Progenitor cell of endocrine pancreas (in vitro differentiated cells): Measurements from ENCODE around the gene VWA5B1. TPM values are rescaled to one million over a fixed set of nuclear protein-coding genes. Genes with fewer than 3 reads are reported as not detected.
"Not testable (repeated sequence)": the region's sequence is repeated elsewhere in the genome, so short reads cannot be mapped to it uniquely, and the experiment has no call there.

Experiments
- DNase-seq: peaks from one replicate; pipeline ENCODE4 v3.0.0; 2021; ENCODE audit warnings: low spot score; ENCODE audit not compliant: unreplicated experiment
- H3K27ac Mint-ChIP-seq: 2 replicates; pipeline ENCODE4 v1.8.0; 2021; ENCODE audit warnings: mild to moderate bottlenecking, moderate library complexity, mixed read lengths
- H3K27me3 Mint-ChIP-seq: 2 replicates; pipeline ENCODE4 v1.8.0; 2021; ENCODE audit warnings: mixed read lengths
- H3K36me3 Mint-ChIP-seq: 2 replicates; pipeline ENCODE4 v1.8.0; 2022; ENCODE audit warnings: mixed read lengths; ENCODE audit not compliant: insufficient read depth
- H3K4me1 Mint-ChIP-seq: 2 replicates; pipeline ENCODE4 v1.8.0; 2021; ENCODE audit warnings: low read depth, mixed read lengths
- H3K4me3 Mint-ChIP-seq: 2 replicates; pipeline ENCODE4 v1.8.0; 2021; ENCODE audit warnings: low read depth, mild to moderate bottlenecking, moderate library complexity, mixed read lengths
- H3K9me3 Mint-ChIP-seq: 2 replicates; pipeline ENCODE4 v1.8.0; 2021; ENCODE audit warnings: low read depth, mixed read lengths
- total RNA-seq: library from RNA; stranded (reverse); gene quantifications from 2 replicates; pipeline ENCODE4 v1.2.1, GENCODE V29; 2021
- TF ChIP-seq, protein P1 (sequence below): fragments of 200-600 bp; sonication (generic); IDR thresholded peaks from one replicate; pipeline ENCODE4 v1.5.0; 2021; ENCODE audit warnings: antibody characterized with exemption, mild to moderate bottlenecking; ENCODE audit not compliant: unreplicated experiment

Gene VWA5B1
- total RNA-seq, 1 donor from 2014 or later = 0.19 TPM

DNA sequence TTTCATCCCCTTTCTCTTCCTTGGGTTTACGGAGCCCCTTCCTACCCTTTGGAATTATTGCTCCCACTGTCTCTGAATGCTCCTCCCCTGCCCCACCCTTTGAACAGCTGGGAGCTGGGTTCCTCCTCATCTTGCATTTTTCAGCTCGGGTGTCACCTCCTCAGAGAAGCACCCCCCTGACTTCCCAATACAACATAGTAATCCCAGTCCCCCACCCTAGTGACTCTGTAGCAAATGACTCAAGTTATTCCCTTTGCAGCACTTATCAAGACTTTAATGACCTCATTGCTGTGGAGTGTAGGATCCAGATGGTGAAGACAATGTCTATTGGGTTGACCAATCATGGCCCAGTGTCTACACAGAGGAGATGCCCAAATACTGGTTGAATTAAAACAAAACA is 8.9 kb upstream of the VWA5B1 start:
- H3K36me3 Mint-ChIP-seq = no peaks in the 10 kb centered on the region
- H3K27ac Mint-ChIP-seq = no peak overlapping the region

DNA sequence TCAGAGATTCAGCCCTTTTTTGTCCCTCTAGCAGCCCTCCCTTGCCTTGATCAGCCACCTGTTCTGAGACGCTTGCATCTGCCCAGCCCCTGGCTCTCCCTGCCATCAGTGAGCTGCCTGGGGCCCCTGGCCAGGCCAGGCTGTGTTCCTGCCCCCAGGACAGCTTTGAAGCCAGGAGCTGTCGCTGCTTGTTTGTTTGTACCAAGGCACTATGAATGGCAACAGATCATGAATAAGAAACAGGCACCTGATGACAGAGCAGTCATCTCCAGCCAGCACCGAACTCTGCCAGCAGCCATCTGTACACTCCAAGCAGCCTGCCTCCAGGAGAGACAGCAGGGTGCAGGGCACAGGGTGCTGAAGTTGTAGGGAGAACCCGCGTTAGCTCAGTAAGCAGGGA is 8.1 kb upstream of the VWA5B1 start:
- H3K9me3 Mint-ChIP-seq = peaks cover 7% of the 10 kb centered on the region
- no peak overlapping the region for H3K4me3 Mint-ChIP-seq
- peaks cover 27% of the 10 kb centered on the region for H3K27me3 Mint-ChIP-seq
- no peaks in the 10 kb centered on the region for H3K36me3 Mint-ChIP-seq
- no peak overlapping the region for H3K27ac Mint-ChIP-seq
- DNase-seq = no peak
- TF ChIP-seq, protein P1, sequence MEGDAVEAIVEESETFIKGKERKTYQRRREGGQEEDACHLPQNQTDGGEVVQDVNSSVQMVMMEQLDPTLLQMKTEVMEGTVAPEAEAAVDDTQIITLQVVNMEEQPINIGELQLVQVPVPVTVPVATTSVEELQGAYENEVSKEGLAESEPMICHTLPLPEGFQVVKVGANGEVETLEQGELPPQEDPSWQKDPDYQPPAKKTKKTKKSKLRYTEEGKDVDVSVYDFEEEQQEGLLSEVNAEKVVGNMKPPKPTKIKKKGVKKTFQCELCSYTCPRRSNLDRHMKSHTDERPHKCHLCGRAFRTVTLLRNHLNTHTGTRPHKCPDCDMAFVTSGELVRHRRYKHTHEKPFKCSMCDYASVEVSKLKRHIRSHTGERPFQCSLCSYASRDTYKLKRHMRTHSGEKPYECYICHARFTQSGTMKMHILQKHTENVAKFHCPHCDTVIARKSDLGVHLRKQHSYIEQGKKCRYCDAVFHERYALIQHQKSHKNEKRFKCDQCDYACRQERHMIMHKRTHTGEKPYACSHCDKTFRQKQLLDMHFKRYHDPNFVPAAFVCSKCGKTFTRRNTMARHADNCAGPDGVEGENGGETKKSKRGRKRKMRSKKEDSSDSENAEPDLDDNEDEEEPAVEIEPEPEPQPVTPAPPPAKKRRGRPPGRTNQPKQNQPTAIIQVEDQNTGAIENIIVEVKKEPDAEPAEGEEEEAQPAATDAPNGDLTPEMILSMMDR = no peak
- H3K4me1 Mint-ChIP-seq = peaks cover 1% of the 10 kb centered on the region

More for the DNA sequence above, 8.9 kb upstream of the VWA5B1 start:
- Mint-ChIP-seq H3K27me3 (peaks cover 27% of the 10 kb centered on the region), H3K4me3 (no peak overlapping the region), H3K9me3 (peaks cover 7% of the 10 kb centered on the region), H3K4me1 (peaks cover 1% of the 10 kb centered on the region)
- TF ChIP-seq, protein P1 = no peak
- DNase-seq = no peak

DNA sequence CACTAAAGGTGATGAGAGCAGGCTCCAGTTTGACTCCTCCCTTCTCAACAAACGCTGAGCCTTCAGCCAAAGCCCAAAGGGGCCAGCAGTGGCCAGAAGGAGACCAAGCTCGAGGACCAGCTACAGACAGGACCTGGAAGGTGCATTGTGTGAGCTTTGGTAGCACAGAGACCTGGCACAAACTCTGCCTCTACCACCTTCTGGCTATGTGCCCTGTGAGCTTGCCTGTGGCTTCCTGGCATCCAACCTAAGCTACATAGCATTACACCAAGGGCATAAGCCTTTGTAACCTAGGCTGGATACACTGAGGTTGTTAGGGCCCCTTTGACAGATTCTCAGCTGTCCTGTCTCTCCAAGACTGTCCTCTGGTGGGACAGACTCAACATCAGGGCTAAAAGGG is 6.6 kb upstream of the VWA5B1 start:
- H3K36me3 Mint-ChIP-seq = no peaks in the 10 kb centered on the region
- TF ChIP-seq, protein P1 = no peak
- no peak for DNase-seq
- H3K27ac Mint-ChIP-seq = no peak overlapping the region
- peaks cover 35% of the 10 kb centered on the region for H3K27me3 Mint-ChIP-seq
- H3K9me3 Mint-ChIP-seq = peaks cover 7% of the 10 kb centered on the region
- H3K4me1 Mint-ChIP-seq = no peaks in the 10 kb centered on the region
- H3K4me3 Mint-ChIP-seq = no peak overlapping the region

DNA sequence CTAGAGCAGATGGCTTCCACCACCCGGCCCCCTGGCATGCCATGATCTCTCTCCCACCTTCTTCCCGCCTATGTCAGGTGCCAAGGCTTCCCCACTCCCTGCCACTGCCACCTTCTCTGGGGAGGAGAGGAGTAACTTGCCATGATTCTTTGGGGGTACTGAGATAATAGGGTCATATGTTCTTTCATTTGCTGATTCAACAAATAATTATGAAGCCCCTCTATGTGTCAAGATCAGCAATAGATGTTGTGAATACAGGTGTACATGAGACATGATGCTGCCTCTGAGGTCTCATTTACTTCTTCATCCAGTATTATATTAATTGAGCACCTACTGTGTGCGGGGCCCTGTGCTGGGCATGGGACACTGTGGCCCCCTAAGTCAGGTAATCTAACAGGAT is 6.0 kb upstream of the VWA5B1 start:
- TF ChIP-seq, protein P1 = no peak
- no peak for DNase-seq
- H3K27ac Mint-ChIP-seq = no peak overlapping the region
- peaks cover 35% of the 10 kb centered on the region for H3K27me3 Mint-ChIP-seq
- H3K4me3 Mint-ChIP-seq = no peak overlapping the region
- no peaks in the 10 kb centered on the region for H3K36me3 Mint-ChIP-seq
- H3K9me3 Mint-ChIP-seq = peaks cover 7% of the 10 kb centered on the region
- no peaks in the 10 kb centered on the region for H3K4me1 Mint-ChIP-seq

DNA sequence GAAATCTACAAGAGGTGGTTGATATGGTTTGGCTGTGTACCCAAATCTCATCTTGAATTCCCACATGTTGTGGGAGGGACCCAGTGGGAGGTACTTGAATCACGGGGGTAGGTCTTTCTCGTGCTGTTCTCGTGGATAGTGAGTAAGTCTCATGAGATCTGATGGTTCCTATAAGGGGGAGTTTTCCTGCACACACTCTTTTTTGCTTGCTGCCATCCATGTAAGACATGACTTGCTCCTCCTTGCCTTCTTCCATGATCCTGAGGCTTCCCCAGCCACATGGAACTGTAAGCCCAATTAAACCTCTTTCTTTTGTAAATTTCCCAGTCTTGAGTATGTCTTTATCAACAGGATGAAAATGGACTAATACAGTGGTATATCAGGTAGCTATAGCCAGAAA is 5.2 kb upstream of the VWA5B1 start:
- Mint-ChIP-seq H3K4me1 (peaks cover 3% of the 10 kb centered on the region), H3K27ac (no peak overlapping the region), H3K36me3 (no peaks in the 10 kb centered on the region), H3K9me3 (peaks cover 7% of the 10 kb centered on the region), H3K27me3 (peaks cover 37% of the 10 kb centered on the region), H3K4me3 (no peak overlapping the region)
- TF ChIP-seq, protein P1 = no peak
- DNase-seq = no peak

DNA sequence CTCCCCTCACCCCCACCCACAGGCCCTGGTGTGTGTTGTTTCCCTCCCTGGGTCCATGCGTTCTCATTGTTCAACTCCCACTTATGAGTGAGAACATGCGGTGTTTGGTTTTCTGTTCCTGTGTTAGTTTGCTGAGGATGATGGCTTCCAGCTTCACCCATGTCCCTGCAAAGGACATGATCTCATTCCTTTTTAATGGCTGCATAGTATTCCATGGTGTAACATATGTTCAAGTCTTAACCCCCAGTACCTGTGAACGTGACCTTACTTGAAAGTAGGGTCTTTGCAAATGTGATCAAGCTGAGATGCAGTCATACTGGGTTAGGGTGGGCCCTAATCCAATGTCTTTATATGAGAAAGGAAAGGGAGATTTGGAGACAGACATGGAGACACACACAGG is 3.0 kb upstream of the VWA5B1 start:
- not testable (repeated sequence) for H3K4me3 Mint-ChIP-seq, DNase-seq, H3K36me3 Mint-ChIP-seq, H3K27ac Mint-ChIP-seq, H3K9me3 Mint-ChIP-seq
- Mint-ChIP-seq H3K27me3 (peaks cover 48% of the 10 kb centered on the region), H3K4me1 (peaks cover 14% of the 10 kb centered on the region)
